Measurements from ENCODE around the gene SCAI.
"Not testable (repeated sequence)": the region's sequence is repeated elsewhere in the genome, so short reads cannot be mapped to it uniquely, and the experiment has no call there.

SCAI gene

GRCh38 chr9:125143377-125144090 is at the start of gene SCAI:
SCAI (minus strand) TSS chr9:125143528; CDS start chr9:125143437, 91 bp downstream.
- in situ Hi-C loops (cut with MboI; ENCODE audit: low sequenced_read_pairs), result no loop called here

GRCh38 chr9:125190361-125190801 is 47.1 kb upstream of the SCAI start:
- in situ Hi-C loops (cut with MboI; ENCODE audit: low sequenced_read_pairs), result no loop called here

- in situ Hi-C loops (cut with MboI; ENCODE audit: low sequenced_read_pairs), result no loop called here
Measured at GRCh38 chr9:125189361-125190289, 46.3 kb upstream of the SCAI start, which contains the start of gene PPP6C. PPP6C (minus strand) TSS chr9:125189803; CDS start chr9:125189718, 85 bp downstream.

- in situ Hi-C loops (cut with MboI; ENCODE audit: low sequenced_read_pairs), result no loop called here
Measured at GRCh38 chr9:125189011-125189360, 45.7 kb upstream of the SCAI start.

- in situ Hi-C loops (cut with MboI; ENCODE audit: low sequenced_read_pairs), result no loop called here
Measured at GRCh38 chr9:125183561-125183960, 40.2 kb upstream of the SCAI start.

- in situ Hi-C loops (cut with MboI; ENCODE audit: low sequenced_read_pairs), result no loop called here
Measured at GRCh38 chr9:125183054-125183453, 39.7 kb upstream of the SCAI start.

- in situ Hi-C loops (cut with MboI; ENCODE audit: low sequenced_read_pairs), result not testable (repeated sequence)
Measured at GRCh38 chr9:125181756-125182155, 38.4 kb upstream of the SCAI start.

GRCh38 chr9:125180876-125181275 is 37.5 kb upstream of the SCAI start:
- in situ Hi-C loops (cut with MboI; ENCODE audit: low sequenced_read_pairs), result no loop called here

- in situ Hi-C loops (cut with MboI; ENCODE audit: low sequenced_read_pairs), result not testable (repeated sequence)
Measured at GRCh38 chr9:125179776-125180175, 36.4 kb upstream of the SCAI start.

- in situ Hi-C loops (cut with MboI; ENCODE audit: low sequenced_read_pairs), result no loop called here
Measured at GRCh38 chr9:125177888-125178287, 34.6 kb upstream of the SCAI start.

GRCh38 chr9:125176636-125177035 is 33.3 kb upstream of the SCAI start:
- in situ Hi-C loops (cut with MboI; ENCODE audit: low sequenced_read_pairs), result no loop called here

- in situ Hi-C loops (cut with MboI; ENCODE audit: low sequenced_read_pairs), result no loop called here
Measured at GRCh38 chr9:125172031-125172755, 28.9 kb upstream of the SCAI start.

- in situ Hi-C loops (cut with MboI; ENCODE audit: low sequenced_read_pairs), result no loop called here
Measured at GRCh38 chr9:125169895-125170294, 26.6 kb upstream of the SCAI start.

- in situ Hi-C loops (cut with MboI; ENCODE audit: low sequenced_read_pairs), result no loop called here
Measured at GRCh38 chr9:125166762-125167161, 23.4 kb upstream of the SCAI start.

GRCh38 chr9:125162891-125163290 is 19.6 kb upstream of the SCAI start:
- in situ Hi-C loops (cut with MboI; ENCODE audit: low sequenced_read_pairs), result not testable (repeated sequence)

GRCh38 chr9:125161284-125161918 is 18.1 kb upstream of the SCAI start:
- in situ Hi-C loops (cut with MboI; ENCODE audit: low sequenced_read_pairs), result no loop called here

- in situ Hi-C loops (cut with MboI; ENCODE audit: low sequenced_read_pairs), result no loop called here
Measured at GRCh38 chr9:125160750-125161149, 17.4 kb upstream of the SCAI start.

GRCh38 chr9:125156551-125156950 is 13.2 kb upstream of the SCAI start:
- in situ Hi-C loops (cut with MboI; ENCODE audit: low sequenced_read_pairs), result no loop called here

- in situ Hi-C loops (cut with MboI; ENCODE audit: low sequenced_read_pairs), result no loop called here
Measured at GRCh38 chr9:125153712-125154367, 10.5 kb upstream of the SCAI start.

- in situ Hi-C loops (cut with MboI; ENCODE audit: low sequenced_read_pairs), result no loop called here
Measured at GRCh38 chr9:125151730-125152129, 8.4 kb upstream of the SCAI start.
